Activated CD4-positive, CD25-positive, alpha-beta regulatory T cell treated with anti-CD3 and anti-CD28 coated beads, Interleukin-2, amount 50 U/mL, for 16 hours (primary cell): Measurements from ENCODE around the gene ADISSP.
"Not testable (repeated sequence)": the region's sequence is repeated elsewhere in the genome, so short reads cannot be mapped to it uniquely, and the experiment has no call there.

ENCODE experiments used
- DNase-seq: peaks from one replicate; pipeline ENCODE4 v3.0.0-alpha.2; 2020; ENCODE audit warnings: low read depth, low spot score

Gene ADISSP

GRCh38 chr20:3797592-3798372, 30.2 kb upstream of the ADISSP start:
- no peak for DNase-seq

GRCh38 chr20:3797226-3797545, 29.6 kb upstream of the ADISSP start:
- no peak for DNase-seq

GRCh38 chr20:3796477-3797225, 29.1 kb upstream of the ADISSP start:
- no peak for DNase-seq

GRCh38 chr20:3795511-3796468, 28.2 kb upstream of the ADISSP start, which contains the start of gene CDC25B:
Gene CDC25B, plus strand, starts transcription at chr20:3796310. Its CDS starts 222 bp downstream, at chr20:3796532.
- DNase-seq: peak; percentile 78

GRCh38 chr20:3794701-3795420, 27.3 kb upstream of the ADISSP start:
- no peak for DNase-seq

GRCh38 chr20:3794168-3794567, 26.6 kb upstream of the ADISSP start:
- DNase-seq: not testable (repeated sequence)

- not testable (repeated sequence) for DNase-seq
Measured at GRCh38 chr20:3789201-3789600, 21.6 kb upstream of the ADISSP start.

GRCh38 chr20:3788685-3789155, 21.2 kb upstream of the ADISSP start:
- no peak for DNase-seq

GRCh38 chr20:3787324-3788014, 19.9 kb upstream of the ADISSP start:
- DNase-seq: no peak

GRCh38 chr20:3786665-3787323, 19.2 kb upstream of the ADISSP start, which contains the start of gene CENPB:
Gene CENPB, minus strand, starts transcription at chr20:3786740. Its CDS starts 257 bp downstream, at chr20:3786483.
- peak; percentile 77 for DNase-seq

GRCh38 chr20:3786126-3786484, 18.6 kb upstream of the ADISSP start:
- no peak for DNase-seq

GRCh38 chr20:3785240-3786125, 17.9 kb upstream of the ADISSP start:
- no peak for DNase-seq

GRCh38 chr20:3784863-3785239, 17.3 kb upstream of the ADISSP start:
- DNase-seq: no peak

- DNase-seq: no peak
Measured at GRCh38 chr20:3784216-3784853, 16.8 kb upstream of the ADISSP start.

GRCh38 chr20:3783511-3784195, 16.1 kb upstream of the ADISSP start:
- no peak for DNase-seq

- DNase-seq: no peak
Measured at GRCh38 chr20:3783068-3783489, 15.5 kb upstream of the ADISSP start.

GRCh38 chr20:3782597-3782996, 15.0 kb upstream of the ADISSP start:
- DNase-seq: no peak
